Measurements from ENCODE around the gene ZW10. TPM values are rescaled to one million over a fixed set of nuclear protein-coding genes. Genes with fewer than 3 reads are reported as not detected.

ZW10 gene
- total RNA-seq, 1 donor from 2014 or later = 35.7 TPM

GRCh38 chr11:113725407-113725806, 48.1 kb downstream of the ZW10 start:
- Mint-ChIP-seq H3K9me3 (no peaks in the 10 kb centered on the region), H3K36me3 (peaks cover 3% of the 10 kb centered on the region), H3K27me3 (ENCODE audit: insufficient read depth, low read depth) (peaks cover 2% of the 10 kb centered on the region), H3K4me1 (peaks cover 9% of the 10 kb centered on the region), H3K27ac (no peak overlapping the region), H3K4me3 (no peak overlapping the region)
- Histone ChIP-seq H3K79me2 (ENCODE audit: low read depth) (no peaks in the 10 kb centered on the region), H3K4me1 (no peaks in the 10 kb centered on the region), H3F3A (ENCODE audit: low read depth) (no peaks in the 10 kb centered on the region), H4K20me1 (ENCODE audit: low read depth) (no peaks in the 10 kb centered on the region), H3K4me3 (no peak overlapping the region), H3K9me3 (ENCODE audit: low read depth) (no peaks in the 10 kb centered on the region), H2AFZ (replicated peaks) (no peak overlapping the region), H3K27ac (no peak overlapping the region), H3K36me3 (no peaks in the 10 kb centered on the region), H3K9ac (no peak overlapping the region), H3K27me3 (no peaks in the 10 kb centered on the region), H3K4me2 (no peak overlapping the region)
- no peak for DNase-seq (ENCODE audit: low spot score)
- TF ChIP-seq CTCF (IDR thresholded peaks at IDR 0.05) (no peak), EZH2 (IDR thresholded peaks at IDR 0.05) (no peak), EZH2phosphoT487 (IDR thresholded peaks at IDR 0.05) (no peak)

- no peaks in the 10 kb centered on the region for H3K27me3 ChIP-seq
- Mint-ChIP-seq H3K36me3 (peaks cover 5% of the 10 kb centered on the region), H3K4me3 (no peak overlapping the region), H3K9me3 (no peaks in the 10 kb centered on the region), H3K4me1 (peaks cover 9% of the 10 kb centered on the region), H3K27ac (no peak overlapping the region), H3K27me3 (ENCODE audit: insufficient read depth, low read depth) (peaks cover 2% of the 10 kb centered on the region)
- no peak overlapping the region for H3K4me2 ChIP-seq
- H3K79me2 ChIP-seq (ENCODE audit: low read depth) = no peaks in the 10 kb centered on the region
- H4K20me1 ChIP-seq (ENCODE audit: low read depth) = no peaks in the 10 kb centered on the region
- H3K9ac ChIP-seq = no peak overlapping the region
- DNase-seq (ENCODE audit: low spot score) = no peak
- H3K4me1 ChIP-seq = no peaks in the 10 kb centered on the region
- no peak overlapping the region for H3K27ac ChIP-seq
- H3K9me3 ChIP-seq (ENCODE audit: low read depth) = no peaks in the 10 kb centered on the region
- TF ChIP-seq EZH2phosphoT487 (IDR thresholded peaks at IDR 0.05) (no peak), CTCF (IDR thresholded peaks at IDR 0.05) (no peak), EZH2 (IDR thresholded peaks at IDR 0.05) (no peak)
- no peaks in the 10 kb centered on the region for H3F3A ChIP-seq (ENCODE audit: low read depth)
- no peak overlapping the region for H3K4me3 ChIP-seq
- H2AFZ ChIP-seq (replicated peaks) = no peak overlapping the region
- no peaks in the 10 kb centered on the region for H3K36me3 ChIP-seq
Observed at GRCh38 chr11:113724778-113725177, 48.7 kb downstream of the ZW10 start.

- no peaks in the 10 kb centered on the region for H3K27me3 ChIP-seq
- no peak for TF ChIP-seq EZH2 (IDR thresholded peaks at IDR 0.05)
- H3K36me3 ChIP-seq = no peaks in the 10 kb centered on the region
- H3K4me3 ChIP-seq = no peak overlapping the region
- H3K27ac ChIP-seq = no peak overlapping the region
- H3F3A ChIP-seq (ENCODE audit: low read depth) = no peaks in the 10 kb centered on the region
- H3K9ac ChIP-seq = no peak overlapping the region
- no peaks in the 10 kb centered on the region for H3K9me3 Mint-ChIP-seq
- H3K9me3 ChIP-seq (ENCODE audit: low read depth) = no peaks in the 10 kb centered on the region
- no peaks in the 10 kb centered on the region for H4K20me1 ChIP-seq (ENCODE audit: low read depth)
- H3K79me2 ChIP-seq (ENCODE audit: low read depth) = no peaks in the 10 kb centered on the region
- peaks cover 13% of the 10 kb centered on the region for H3K36me3 Mint-ChIP-seq
- no peak overlapping the region for H3K27ac Mint-ChIP-seq
- no peak overlapping the region for H3K4me2 ChIP-seq
- no peak overlapping the region for H3K4me3 Mint-ChIP-seq
- DNase-seq (ENCODE audit: low spot score) = no peak
- H3K4me1 Mint-ChIP-seq = peaks cover 9% of the 10 kb centered on the region
- H3K27me3 Mint-ChIP-seq (ENCODE audit: insufficient read depth, low read depth) = peaks cover 2% of the 10 kb centered on the region
- no peaks in the 10 kb centered on the region for H3K4me1 ChIP-seq
- no peak overlapping the region for H2AFZ ChIP-seq (replicated peaks)
Observed at GRCh38 chr11:113723787-113724186, 49.7 kb downstream of the ZW10 start.

GRCh38 chr11:113722934-113723333, 50.6 kb downstream of the ZW10 start:
- no peaks in the 10 kb centered on the region for H3K4me1 ChIP-seq
- no peak overlapping the region for H3K4me3 Mint-ChIP-seq

More at GRCh38 chr11:113722934-113723333, 50.6 kb downstream of the ZW10 start:
- no peaks in the 10 kb centered on the region for H3F3A ChIP-seq (ENCODE audit: low read depth)
- H3K9ac ChIP-seq = no peak overlapping the region
- Mint-ChIP-seq H3K27ac (no peak overlapping the region), H3K4me1 (peaks cover 9% of the 10 kb centered on the region), H3K27me3 (ENCODE audit: insufficient read depth, low read depth) (peaks cover 2% of the 10 kb centered on the region), H3K9me3 (no peaks in the 10 kb centered on the region), H3K36me3 (peaks cover 14% of the 10 kb centered on the region)
- H3K4me2 ChIP-seq = no peak overlapping the region
- no peaks in the 10 kb centered on the region for H3K79me2 ChIP-seq (ENCODE audit: low read depth)
- no peaks in the 10 kb centered on the region for H3K36me3 ChIP-seq
- no peaks in the 10 kb centered on the region for H4K20me1 ChIP-seq (ENCODE audit: low read depth)
- no peak overlapping the region for H2AFZ ChIP-seq (replicated peaks)
- H3K27me3 ChIP-seq = no peaks in the 10 kb centered on the region
- H3K27ac ChIP-seq = no peak overlapping the region
- no peaks in the 10 kb centered on the region for H3K9me3 ChIP-seq (ENCODE audit: low read depth)
- H3K4me3 ChIP-seq = no peak overlapping the region
- no peak for DNase-seq (ENCODE audit: low spot score)
- TF ChIP-seq EZH2phosphoT487 (IDR thresholded peaks at IDR 0.05) (no peak), CTCF (IDR thresholded peaks at IDR 0.05) (no peak), EZH2 (IDR thresholded peaks at IDR 0.05) (no peak)
